Body of pancreas (tissue), 4 donors: ENCODE data around the gene TAB3. TPM values are rescaled to one million over a fixed set of nuclear protein-coding genes. Genes with fewer than 3 reads are reported as not detected.

Experiments used
- ATAC-seq: fragments of 150-250 bp; one replicate; pipeline ENCODE4 v1.9.1; 2016
- DNase-seq, 4 donors: peaks; one replicate each; pipeline ENCODE4 v3.0.0-alpha.2; 2019
- H3K27ac ChIP-seq, 4 donors: fragments of 200-600 bp; sonication (generic); 1 replicate in 3 of 4; 2 replicates in 1 of 4; pipeline versions ENCODE4 v1.5.1 to v1.6.1; 2016 to 2019; ENCODE audit warnings: mild to moderate bottlenecking in 1 of 4, mixed read lengths in 1 of 4, moderate library complexity in 1 of 4
- H3K27me3 ChIP-seq, 2 donors: fragments of 200-600 bp; sonication (generic); one replicate each; pipeline ENCODE4 v1.6.0; 2016; ENCODE audit warnings: mild to moderate bottlenecking in 1 of 2
- H3K36me3 ChIP-seq, 2 donors: fragments of 200-600 bp; sonication (generic); replicated peaks in 1 of 2; 2 replicates each; pipeline ENCODE4 v1.5.1; 2016; ENCODE audit warnings: low read depth in 2 of 2; ENCODE audit not compliant: insufficient read depth in 1 of 2
- H3K4me1 ChIP-seq: fragments of 200-600 bp; sonication (generic); one replicate; pipeline ENCODE4 v1.6.0; 2016
- H3K4me3 ChIP-seq, 2 donors: fragments of 200-600 bp; sonication (generic); 1 replicate in 1 of 2; 2 replicates in 1 of 2; pipeline ENCODE4 v1.5.1; 2016 to 2019
- H3K9me3 ChIP-seq, 3 donors: fragments of 200-600 bp; sonication (generic); 1 replicate in 2 of 3; 2 replicates in 1 of 3; pipeline ENCODE4 v1.5.1; 2016
- CTCF ChIP-seq, 7 experiments: fragments of 450-650 bp in 4 of 7; fragments of 200-600 bp in 3 of 7; sonication (generic) in 3 of 7; IDR thresholded peaks; one replicate each; pipeline ENCODE4 v1.5.1; 2016 to 2019; ENCODE audit warnings: antibody characterized with exemption in 7 of 7
- POLR2A ChIP-seq, 3 donors: fragments of 450-650 bp; IDR thresholded peaks; one replicate each; pipeline ENCODE4 v1.6.1; 2016; ENCODE audit warnings: antibody characterized with exemption in 3 of 3, mild to moderate bottlenecking in 2 of 3
- WGBS, 2 donors: methylation state at CpG; one replicate each; pipeline ENCODE4 v1.1.5; 2017; 5-methylcytosine and 5-hydroxymethylcytosine counted together
- intact Hi-C: fragments of 100-400 bp; cut with DNase I; formaldehyde crosslinking; loops from one replicate; pipeline ENCODE4 v1.15.1; 2023
- total RNA-seq, 2 donors: library from RNA; depleted of rRNA; stranded (reverse); fragments of >200 nt; gene quantifications; one replicate each; pipeline ENCODE4 v1.1.0, GENCODE V29; 2016

Gene TAB3
- total RNA-seq, 2 donors from 2014 or later: 24.1 to 36.3 TPM

DNA sequence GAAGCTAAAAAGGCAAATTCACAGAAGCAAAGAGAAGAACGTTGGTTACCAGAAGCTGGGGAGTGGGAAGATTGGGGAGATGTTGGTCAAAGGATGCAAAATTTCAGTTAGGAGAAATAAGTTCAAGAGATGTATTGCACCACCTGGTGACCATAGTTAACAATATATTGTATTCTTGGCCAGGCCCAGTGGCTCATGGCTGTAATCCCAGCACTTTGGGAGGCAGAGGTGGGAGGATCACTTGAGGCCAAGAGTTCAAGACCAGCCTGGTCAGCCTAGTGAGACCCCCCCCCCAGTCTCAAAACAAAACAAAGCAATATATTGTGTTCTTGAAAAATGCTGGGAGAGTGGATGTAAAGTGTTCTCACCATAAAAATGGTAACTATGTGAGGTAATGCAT is 67.9 kb downstream of the TAB3 start:
- Histone ChIP-seq H3K4me3 (no peak overlapping the region), H3K9me3 (no peaks in the 10 kb centered on the region), H3K36me3 (no peaks in the 10 kb centered on the region), H3K4me1 (no peaks in the 10 kb centered on the region), H3K27me3 (no peaks in the 10 kb centered on the region), H3K27ac (no peak overlapping the region)
- intact Hi-C loops: no loop called here
- no peak for ATAC-seq
- TF ChIP-seq CTCF (IDR thresholded peaks at IDR 0.05) (no peak), POLR2A (IDR thresholded peaks at IDR 0.05) (no peak)
- WGBS, 2 donors: 60% methylated on average over 1 of the region's 1 CpG
- no peak for DNase-seq

DNA sequence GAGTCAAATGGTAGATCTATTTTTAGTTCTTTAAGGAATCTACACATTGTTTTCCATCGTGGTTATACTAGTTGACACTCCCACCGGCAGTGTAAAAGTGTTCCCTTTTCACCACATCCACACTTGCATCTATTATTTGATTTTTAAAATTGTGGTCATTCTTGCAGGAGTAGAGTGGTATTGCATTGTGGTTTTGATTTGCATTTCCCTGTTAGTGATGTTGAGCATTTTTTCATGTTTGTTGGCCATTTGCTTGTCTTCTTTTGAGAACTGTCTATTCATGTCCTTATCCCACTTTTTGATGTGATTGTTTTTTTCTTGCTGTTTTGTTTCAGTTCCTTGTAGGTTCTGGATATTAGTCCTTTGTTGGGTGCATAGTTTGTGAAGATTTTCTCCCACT is 70.0 kb downstream of the TAB3 start:
- WGBS, 2 donors: 32 to 53% methylated on average over 2 of the region's 2 CpGs
- no peak for ATAC-seq
- DNase-seq: no peak
- H3K9me3 ChIP-seq: no peaks in the 10 kb centered on the region
- no peaks in the 10 kb centered on the region for H3K4me1 ChIP-seq
- intact Hi-C loops: no loop called here
- H3K27me3 ChIP-seq: no peaks in the 10 kb centered on the region
- H3K36me3 ChIP-seq: no peaks in the 10 kb centered on the region
- TF ChIP-seq CTCF (IDR thresholded peaks at IDR 0.05) (no peak), POLR2A (IDR thresholded peaks at IDR 0.05) (no peak)
- no peak overlapping the region for H3K27ac ChIP-seq
- no peak overlapping the region for H3K4me3 ChIP-seq

- intact Hi-C loops: no loop called here
- H3K36me3 ChIP-seq: no peaks in the 10 kb centered on the region
- WGBS, 2 donors: 80 to 95% methylated on average over 3 of the region's 3 CpGs
- no peak for ATAC-seq
- H3K4me1 ChIP-seq: no peaks in the 10 kb centered on the region
- H3K4me3 ChIP-seq: no peak overlapping the region
- DNase-seq: no peak
- no peak overlapping the region for H3K27ac ChIP-seq
- TF ChIP-seq POLR2A (IDR thresholded peaks at IDR 0.05) (no peak), CTCF (IDR thresholded peaks at IDR 0.05) (no peak)
- no peaks in the 10 kb centered on the region for H3K27me3 ChIP-seq
- H3K9me3 ChIP-seq: no peaks in the 10 kb centered on the region
These were observed 73.0 kb downstream of the TAB3 start for GRCh38 chrX:30816079-30816478.

- DNase-seq (no peak), ATAC-seq (no peak)
- H3K4me1 ChIP-seq: no peaks in the 10 kb centered on the region
- intact Hi-C loops: no loop called here
- 75 to 91% methylated on average over 7 of the region's 7 CpGs for WGBS, 2 donors
- no peak overlapping the region for H3K27ac ChIP-seq
- TF ChIP-seq CTCF (IDR thresholded peaks at IDR 0.05) (no peak), POLR2A (IDR thresholded peaks at IDR 0.05) (no peak)
- H3K4me3 ChIP-seq: no peak overlapping the region
- H3K36me3 ChIP-seq: no peaks in the 10 kb centered on the region
- H3K27me3 ChIP-seq: no peaks in the 10 kb centered on the region
- H3K9me3 ChIP-seq: no peaks in the 10 kb centered on the region
These were observed 74.1 kb downstream of the TAB3 start for GRCh38 chrX:30814978-30815377.

DNA sequence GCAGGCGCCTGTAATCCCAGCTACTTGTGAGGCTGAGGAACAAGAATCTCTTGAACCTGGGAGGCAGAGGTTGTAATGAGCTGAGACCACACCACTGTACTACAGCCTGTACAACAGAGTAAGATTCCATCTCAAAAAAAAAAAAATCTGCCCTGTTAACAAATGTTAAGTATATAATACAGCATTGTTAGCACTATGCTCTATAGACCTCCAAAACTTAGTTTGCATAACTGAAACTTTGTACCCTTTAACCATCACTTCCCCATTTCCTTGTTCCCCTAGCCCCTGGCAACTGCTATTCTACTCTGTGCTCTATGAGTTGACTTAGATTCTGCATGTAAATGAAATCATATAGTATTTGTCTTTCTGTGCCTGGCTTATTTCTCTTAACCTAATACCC is 76.7 kb downstream of the TAB3 start:
- Histone ChIP-seq H3K36me3 (no peaks in the 10 kb centered on the region), H3K4me3 (no peak overlapping the region), H3K27me3 (no peaks in the 10 kb centered on the region), H3K27ac (no peak overlapping the region), H3K9me3 (no peaks in the 10 kb centered on the region), H3K4me1 (no peaks in the 10 kb centered on the region)
- TF ChIP-seq POLR2A (IDR thresholded peaks at IDR 0.05) (no peak), CTCF (IDR thresholded peaks at IDR 0.05) (no peak)
- ATAC-seq: no peak
- intact Hi-C loops: no loop called here
- DNase-seq: no peak
- 73 to 100% methylated on average over 1 of the region's 1 CpG for WGBS, 2 donors
